Liver (tissue), 9 donors: ENCODE data around the gene LMLN. TPM values are rescaled to one million over a fixed set of nuclear protein-coding genes. Genes with fewer than 3 reads are reported as not detected.
A peak's percentile ranks its signal among the peaks of the same experiment; 100 is the strongest.
"Not testable (repeated sequence)": the region's sequence is repeated elsewhere in the genome, so short reads cannot be mapped to it uniquely, and the experiment has no call there.

Experiments used
- DNase-seq: peaks from one replicate; pipeline ENCODE4 v3.0.0-alpha.2; 2017; ENCODE audit warnings: low spot score
- H3K27ac ChIP-seq, 2 donors: one replicate each; pipeline ENCODE4 v1.7.0; 2013; ENCODE audit warnings: inconsistent platforms in 2 of 2, low read length in 2 of 2, control low read depth in 1 of 2, low read depth in 1 of 2, mild to moderate bottlenecking in 1 of 2
- H3K27me3 ChIP-seq, 4 donors: one replicate each; pipeline versions ENCODE4 v1.6.1 to v1.7.0; 2013; ENCODE audit warnings: low read length in 3 of 4, inconsistent platforms in 1 of 4, mild to moderate bottlenecking in 1 of 4, moderate library complexity in 1 of 4; ENCODE audit not compliant: control insufficient read depth in 4 of 4, insufficient read depth in 4 of 4
- H3K36me3 ChIP-seq, 4 donors: one replicate each; pipeline versions ENCODE4 v1.6.1 to v1.7.0; 2013; ENCODE audit warnings: low read length in 3 of 4, mild to moderate bottlenecking in 3 of 4, low read depth in 1 of 4, moderate library complexity in 1 of 4; ENCODE audit not compliant: control insufficient read depth in 4 of 4, insufficient read depth in 3 of 4
- H3K4me1 ChIP-seq, 4 donors: one replicate each; pipeline versions ENCODE4 v1.6.1 to v1.7.0; 2013; ENCODE audit warnings: low read length in 3 of 4, mild to moderate bottlenecking in 3 of 4, moderate library complexity in 1 of 4; ENCODE audit not compliant: control insufficient read depth in 4 of 4, insufficient read depth in 4 of 4
- H3K4me3 ChIP-seq, 3 donors: one replicate each; pipeline versions ENCODE4 v1.6.1 to v1.7.0; 2013; ENCODE audit warnings: low read length in 3 of 3, control low read depth in 1 of 3, low read depth in 1 of 3, mild to moderate bottlenecking in 1 of 3
- H3K9ac ChIP-seq, 2 donors: one replicate each; pipeline ENCODE4 v1.7.0; 2013; ENCODE audit warnings: low read length in 2 of 2, mild to moderate bottlenecking in 2 of 2, moderate library complexity in 2 of 2, control low read depth in 1 of 2, low read depth in 1 of 2
- H3K9me3 ChIP-seq, 4 donors: one replicate each; pipeline versions ENCODE4 v1.6.1 to v1.7.0; 2013; ENCODE audit warnings: low read length in 3 of 4; ENCODE audit not compliant: control insufficient read depth in 4 of 4
- CTCF ChIP-seq: fragments of 150-350 bp; IDR thresholded peaks from 2 replicates; pipeline ENCODE4 v1.5.1; 2017; ENCODE audit warnings: improper control_type of control experiment, low read depth, low read length; ENCODE audit not compliant: missing input control
- FOXA1 ChIP-seq: IDR thresholded peaks from 2 replicates; pipeline ENCODE4 v1.6.1; 2016; ENCODE audit warnings: antibody characterized with exemption
- GABPA ChIP-seq, 2 donors: IDR thresholded peaks in 1 of 2; conservative IDR thresholded peaks in 1 of 2; 2 replicates each; pipeline ENCODE4 v1.6.1; 2016; ENCODE audit warnings: antibody characterized with exemption in 2 of 2, mild to moderate bottlenecking in 1 of 2, moderate library complexity in 1 of 2
- HNF4A ChIP-seq, 2 donors: conservative IDR thresholded peaks; 2 replicates each; pipeline ENCODE4 v1.6.1; 2016; ENCODE audit warnings: antibody characterized with exemption in 2 of 2, mild to moderate bottlenecking in 2 of 2
- JUND ChIP-seq, 2 donors: IDR thresholded peaks; 2 replicates each; pipeline ENCODE4 v1.6.1; 2016; ENCODE audit warnings: antibody characterized with exemption in 2 of 2
- MAX ChIP-seq: IDR thresholded peaks from 2 replicates; pipeline ENCODE4 v1.6.1; 2016; ENCODE audit warnings: antibody characterized with exemption
- SP1 ChIP-seq: IDR thresholded peaks from 2 replicates; pipeline ENCODE4 v1.6.1; 2018; ENCODE audit warnings: antibody characterized with exemption, mild to moderate bottlenecking
- TAF1 ChIP-seq: conservative IDR thresholded peaks from 2 replicates; pipeline ENCODE4 v1.6.1; 2016; ENCODE audit warnings: antibody characterized with exemption, mild to moderate bottlenecking
- WGBS: extraction: QIAGEN DNeasy Blood & Tissue Kit; methylation state at CpG from one replicate; pipeline ENCODE4 v1.1.7; 2013; 5-methylcytosine and 5-hydroxymethylcytosine counted together
- polyA plus RNA-seq, 2 donors: library from polyadenylated mRNA; stranded (reverse) in 1 of 2; unstranded in 1 of 2; fragments of 200-250 nt in 1 of 2; fragments of >200 nt in 1 of 2; fragmentation: Nextera tagmentation in 1 of 2; extraction: Ambion mirVana in 1 of 2; gene quantifications; one replicate each; pipeline versions ENCODE4 v1.2.1 to v1.2.3, GENCODE V29; 2013 to 2015
- total RNA-seq, 2 donors: library from RNA; depleted of rRNA; stranded (reverse); fragments of >200 nt; gene quantifications; one replicate each; pipeline ENCODE4 v1.2.3, GENCODE V29; 2014
- donor health status: healthy.
- donor health status: healthy.
- donor health status: healthy.
- donor health status: healthy.
- donor health status: healthy.

The LMLN gene
- total and polyA plus RNA-seq, 4 donors, result 0.90 to 3.2 (median 1.8) TPM

- DNase-seq, result peak; percentile 67
- TF ChIP-seq FOXA1, result no peak
- no peak for TF ChIP-seq JUND (IDR thresholded peaks at IDR 0.05)
- no peak for TF ChIP-seq GABPA (IDR thresholded peaks at IDR 0.05 in 1 of 2, conservative IDR thresholded peaks at IDR 0.05 in 1 of 2)
- peak; percentile 65 for TF ChIP-seq CTCF
- peak in 1 of 2 donors; percentile 25 for TF ChIP-seq HNF4A (conservative IDR thresholded peaks at IDR 0.05)
- peak; percentile 5 for TF ChIP-seq SP1
- Histone ChIP-seq H3K27me3 (peaks cover 0 to 15% (median 4%) of the 10 kb centered on the region in 4 donors), H3K9me3 (no peaks in the 10 kb centered on the region), H3K27ac (peak overlapping the region in 1 of 2 donors; percentile 26), H3K4me1 (peaks cover 8 to 21% (median 15%) of the 10 kb centered on the region in 4 donors), H3K36me3 (no peaks in the 10 kb centered on the region), H3K4me3 (peak overlapping the region in 2 of 3 donors; percentile 3 to 56), H3K9ac (no peak overlapping the region)
- WGBS, result 1% methylated on average over 86 of the region's 86 CpGs
Observed at GRCh38 chr3:198080521-198081384, 120.7 kb downstream of the LMLN start.

- no peaks in the 10 kb centered on the region for H3K9me3 ChIP-seq
- TF ChIP-seq MAX (no peak), GABPA (IDR thresholded peaks at IDR 0.05 in 1 of 2, conservative IDR thresholded peaks at IDR 0.05 in 1 of 2) (no peak)
- DNase-seq, result no peak
- peaks cover 8 to 21% (median 15%) of the 10 kb centered on the region in 4 donors for H3K4me1 ChIP-seq
- no peak overlapping the region for H3K27ac ChIP-seq
- peak overlapping the region in 1 of 3 donors; percentile 56 for H3K4me3 ChIP-seq
- peaks cover 0 to 18% (median 4%) of the 10 kb centered on the region in 4 donors for H3K27me3 ChIP-seq
- H3K36me3 ChIP-seq, result no peaks in the 10 kb centered on the region
- H3K9ac ChIP-seq, result no peak overlapping the region
- WGBS, result 17% methylated on average over 33 of the region's 33 CpGs
Observed at GRCh38 chr3:198081421-198081844, 121.4 kb downstream of the LMLN start.

GRCh38 chr3:198082226-198082625, 122.2 kb downstream of the LMLN start:
- not testable (repeated sequence) for H3K27ac ChIP-seq, DNase-seq, H3K4me3 ChIP-seq, H3K9me3 ChIP-seq, H3K36me3 ChIP-seq, H3K9ac ChIP-seq
- H3K4me1 ChIP-seq, result peaks cover 8 to 21% (median 15%) of the 10 kb centered on the region in 4 donors
- 97% methylated on average over 3 of the region's 4 CpGs for WGBS
- H3K27me3 ChIP-seq, result peaks cover 0 to 19% (median 4%) of the 10 kb centered on the region in 4 donors

GRCh38 chr3:198088421-198088955, 128.5 kb downstream of the LMLN start:
- no peak overlapping the region for H3K9ac ChIP-seq
- H3K4me3 ChIP-seq, result no peak overlapping the region
- DNase-seq, result no peak
- H3K36me3 ChIP-seq, result no peaks in the 10 kb centered on the region
- H3K4me1 ChIP-seq, result no peaks in the 10 kb centered on the region
- no peaks in the 10 kb centered on the region for H3K9me3 ChIP-seq
- WGBS, result 88% methylated on average over 3 of the region's 3 CpGs
- H3K27me3 ChIP-seq, result peaks cover 0 to 14% (median 4%) of the 10 kb centered on the region in 4 donors
- no peak for TF ChIP-seq TAF1
- H3K27ac ChIP-seq, result no peak overlapping the region
